SK-N-SH treated with all-trans-retinoic acid at 6 μM for 48 hours (cell line): ENCODE data around the gene HNRNPA3.

Experiments
- ISL1 ChIP-seq: fragments of 250-450 bp; sonication (Bioruptor Pico); IDR thresholded peaks from 2 replicates; pipeline ENCODE4 v2.1.2; 2022; ENCODE audit warnings: mild to moderate bottlenecking, moderate library complexity
- TF ChIP-seq, protein P1 (sequence below): fragments of 250-450 bp; sonication (Bioruptor Pico); IDR thresholded peaks from 2 replicates; pipeline ENCODE4 v1.8.0; 2020; ENCODE audit warnings: mild to moderate bottlenecking, moderate library complexity, borderline replicate concordance

DNA sequence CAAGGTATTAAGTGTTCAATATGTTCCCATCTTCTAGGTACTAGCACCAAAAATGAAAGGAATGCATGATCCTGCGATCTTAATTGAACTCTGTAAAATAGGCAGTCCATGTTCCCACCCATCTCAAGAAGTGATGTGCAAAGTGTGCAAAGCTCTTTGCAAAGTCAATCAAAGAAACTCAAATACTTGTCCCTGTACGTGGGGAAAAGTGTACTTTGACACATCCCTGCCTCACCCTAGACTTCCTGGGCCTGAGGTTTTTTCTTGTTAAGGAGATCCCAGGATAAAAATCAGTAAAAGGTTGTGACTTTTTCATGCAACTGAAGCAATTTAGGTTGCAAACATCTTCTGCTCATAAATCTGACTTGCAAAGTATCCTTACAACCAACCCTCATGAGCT is 25.3 kb downstream of the HNRNPA3 start:
- TF ChIP-seq ISL1 (CRISPR knock-in tag), result no peak
- TF ChIP-seq, protein P1, sequence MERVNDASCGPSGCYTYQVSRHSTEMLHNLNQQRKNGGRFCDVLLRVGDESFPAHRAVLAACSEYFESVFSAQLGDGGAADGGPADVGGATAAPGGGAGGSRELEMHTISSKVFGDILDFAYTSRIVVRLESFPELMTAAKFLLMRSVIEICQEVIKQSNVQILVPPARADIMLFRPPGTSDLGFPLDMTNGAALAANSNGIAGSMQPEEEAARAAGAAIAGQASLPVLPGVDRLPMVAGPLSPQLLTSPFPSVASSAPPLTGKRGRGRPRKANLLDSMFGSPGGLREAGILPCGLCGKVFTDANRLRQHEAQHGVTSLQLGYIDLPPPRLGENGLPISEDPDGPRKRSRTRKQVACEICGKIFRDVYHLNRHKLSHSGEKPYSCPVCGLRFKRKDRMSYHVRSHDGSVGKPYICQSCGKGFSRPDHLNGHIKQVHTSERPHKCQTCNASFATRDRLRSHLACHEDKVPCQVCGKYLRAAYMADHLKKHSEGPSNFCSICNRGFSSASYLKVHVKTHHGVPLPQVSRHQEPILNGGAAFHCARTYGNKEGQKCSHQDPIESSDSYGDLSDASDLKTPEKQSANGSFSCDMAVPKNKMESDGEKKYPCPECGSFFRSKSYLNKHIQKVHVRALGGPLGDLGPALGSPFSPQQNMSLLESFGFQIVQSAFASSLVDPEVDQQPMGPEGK, result no peak
